ENCODE measurements around the gene MUC5B. TPM values are rescaled to one million over a fixed set of nuclear protein-coding genes. Genes with fewer than 3 reads are reported as not detected.

Gene MUC5B
- total RNA-seq, 2 donors from 2014 or later = 0.18 to 17.3 TPM

DNA sequence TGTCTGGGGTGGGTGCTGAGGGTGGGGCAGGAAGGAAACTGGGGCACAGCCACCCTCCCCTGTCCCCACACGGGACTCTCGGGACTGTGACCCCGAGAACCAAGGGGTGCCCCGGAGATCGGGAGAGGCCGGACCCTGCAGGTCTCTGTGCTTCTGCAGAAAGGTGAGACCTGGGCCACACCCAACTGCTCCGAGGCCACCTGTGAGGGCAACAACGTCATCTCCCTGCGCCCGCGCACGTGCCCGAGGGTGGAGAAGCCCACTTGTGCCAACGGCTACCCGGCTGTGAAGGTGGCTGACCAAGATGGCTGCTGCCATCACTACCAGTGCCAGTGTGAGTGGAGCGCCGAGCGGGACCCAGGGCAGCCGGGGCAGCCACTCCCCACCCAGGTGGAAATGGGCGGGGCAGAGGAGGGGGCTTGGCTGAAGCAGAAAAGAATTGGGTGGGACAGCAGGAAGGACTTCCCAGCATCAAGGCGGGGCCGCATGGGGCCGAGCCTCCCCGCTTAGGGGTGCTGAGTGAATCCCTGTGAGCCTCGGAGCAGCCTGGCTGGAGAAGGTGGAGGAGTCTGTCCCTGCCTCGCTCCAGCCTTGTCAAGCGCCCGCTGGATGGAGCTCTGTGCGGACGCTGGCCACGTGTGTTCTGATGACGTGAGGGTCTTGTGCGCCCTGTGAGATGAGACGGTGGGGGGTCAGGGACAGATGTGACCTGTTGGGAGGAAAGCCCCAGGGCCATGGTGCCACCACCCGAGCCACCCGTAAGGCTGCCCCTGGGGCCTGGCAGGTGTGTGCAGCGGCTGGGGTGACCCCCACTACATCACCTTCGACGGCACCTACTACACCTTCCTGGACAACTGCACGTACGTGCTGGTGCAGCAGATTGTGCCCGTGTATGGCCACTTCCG, 29.3 kb upstream of the MUC5B start:
- H3K4me1 ChIP-seq (replicated peaks) = no peaks in the 10 kb centered on the region
- peaks cover 12% of the 10 kb centered on the region for H3K27me3 ChIP-seq (replicated peaks; ENCODE audit: insufficient read depth)
- H3K27ac ChIP-seq = no peak overlapping the region
- no peaks in the 10 kb centered on the region for H3K9me3 ChIP-seq
- intact Hi-C loops (cut with DNase I) = no loop called here
- H3K4me3 ChIP-seq = no peak overlapping the region
- no peak for DNase-seq (ENCODE audit: low spot score)
- 88% methylated on average over 37 of the region's 43 CpGs for WGBS
- H3K36me3 ChIP-seq = no peaks in the 10 kb centered on the region
- no peak for TF ChIP-seq POLR2AphosphoS5 (IDR thresholded peaks at IDR 0.05)

DNA sequence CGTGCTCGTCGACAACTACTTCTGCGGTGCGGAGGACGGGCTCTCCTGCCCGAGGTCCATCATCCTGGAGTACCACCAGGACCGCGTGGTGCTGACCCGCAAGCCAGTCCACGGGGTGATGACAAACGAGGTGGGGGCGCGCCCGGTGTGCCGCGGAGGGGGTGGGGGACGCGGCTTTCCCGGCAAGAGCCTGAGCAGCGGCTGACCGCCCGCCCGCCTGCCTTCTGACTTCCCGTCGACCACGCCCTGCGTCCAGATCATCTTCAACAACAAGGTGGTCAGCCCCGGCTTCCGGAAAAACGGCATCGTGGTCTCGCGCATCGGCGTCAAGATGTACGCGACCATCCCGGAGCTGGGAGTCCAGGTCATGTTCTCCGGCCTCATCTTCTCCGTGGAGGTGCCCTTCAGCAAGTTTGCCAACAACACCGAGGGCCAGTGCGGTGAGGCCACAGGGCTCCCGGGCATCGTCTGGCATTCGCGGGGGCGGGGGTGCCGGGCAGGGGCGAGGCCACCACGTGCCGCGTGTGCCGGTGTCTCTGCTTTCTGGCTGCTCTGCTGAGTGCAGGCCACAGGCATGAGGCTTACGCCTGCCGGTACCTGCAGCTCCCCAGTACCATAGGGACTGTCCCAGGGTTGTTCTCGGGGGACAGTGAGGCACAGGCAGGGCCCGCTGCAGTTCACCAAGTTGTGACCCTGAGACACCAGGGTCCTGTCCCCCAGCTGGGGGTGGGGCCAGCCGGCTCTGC, 28.5 kb upstream of the MUC5B start:
- intact Hi-C loops (cut with DNase I) = no loop called here
- TF ChIP-seq, protein P1, sequence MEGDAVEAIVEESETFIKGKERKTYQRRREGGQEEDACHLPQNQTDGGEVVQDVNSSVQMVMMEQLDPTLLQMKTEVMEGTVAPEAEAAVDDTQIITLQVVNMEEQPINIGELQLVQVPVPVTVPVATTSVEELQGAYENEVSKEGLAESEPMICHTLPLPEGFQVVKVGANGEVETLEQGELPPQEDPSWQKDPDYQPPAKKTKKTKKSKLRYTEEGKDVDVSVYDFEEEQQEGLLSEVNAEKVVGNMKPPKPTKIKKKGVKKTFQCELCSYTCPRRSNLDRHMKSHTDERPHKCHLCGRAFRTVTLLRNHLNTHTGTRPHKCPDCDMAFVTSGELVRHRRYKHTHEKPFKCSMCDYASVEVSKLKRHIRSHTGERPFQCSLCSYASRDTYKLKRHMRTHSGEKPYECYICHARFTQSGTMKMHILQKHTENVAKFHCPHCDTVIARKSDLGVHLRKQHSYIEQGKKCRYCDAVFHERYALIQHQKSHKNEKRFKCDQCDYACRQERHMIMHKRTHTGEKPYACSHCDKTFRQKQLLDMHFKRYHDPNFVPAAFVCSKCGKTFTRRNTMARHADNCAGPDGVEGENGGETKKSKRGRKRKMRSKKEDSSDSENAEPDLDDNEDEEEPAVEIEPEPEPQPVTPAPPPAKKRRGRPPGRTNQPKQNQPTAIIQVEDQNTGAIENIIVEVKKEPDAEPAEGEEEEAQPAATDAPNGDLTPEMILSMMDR (IDR thresholded peaks at IDR 0.05) = no peak
- no peak for TF ChIP-seq POLR2A (IDR thresholded peaks at IDR 0.05)
- no peak for TF ChIP-seq POLR2AphosphoS5 (IDR thresholded peaks at IDR 0.05)
- Histone ChIP-seq H3K9me3 (no peaks in the 10 kb centered on the region), H3K4me3 (no peak overlapping the region), H3K27ac (no peak overlapping the region), H3K27me3 (replicated peaks; ENCODE audit: insufficient read depth) (peaks cover 12% of the 10 kb centered on the region), H3K36me3 (no peaks in the 10 kb centered on the region), H3K4me1 (replicated peaks) (peaks cover under 1% of the 10 kb centered on the region)
- 95% methylated on average over 59 of the region's 59 CpGs for WGBS
- DNase-seq (ENCODE audit: low spot score) = no peak

DNA sequence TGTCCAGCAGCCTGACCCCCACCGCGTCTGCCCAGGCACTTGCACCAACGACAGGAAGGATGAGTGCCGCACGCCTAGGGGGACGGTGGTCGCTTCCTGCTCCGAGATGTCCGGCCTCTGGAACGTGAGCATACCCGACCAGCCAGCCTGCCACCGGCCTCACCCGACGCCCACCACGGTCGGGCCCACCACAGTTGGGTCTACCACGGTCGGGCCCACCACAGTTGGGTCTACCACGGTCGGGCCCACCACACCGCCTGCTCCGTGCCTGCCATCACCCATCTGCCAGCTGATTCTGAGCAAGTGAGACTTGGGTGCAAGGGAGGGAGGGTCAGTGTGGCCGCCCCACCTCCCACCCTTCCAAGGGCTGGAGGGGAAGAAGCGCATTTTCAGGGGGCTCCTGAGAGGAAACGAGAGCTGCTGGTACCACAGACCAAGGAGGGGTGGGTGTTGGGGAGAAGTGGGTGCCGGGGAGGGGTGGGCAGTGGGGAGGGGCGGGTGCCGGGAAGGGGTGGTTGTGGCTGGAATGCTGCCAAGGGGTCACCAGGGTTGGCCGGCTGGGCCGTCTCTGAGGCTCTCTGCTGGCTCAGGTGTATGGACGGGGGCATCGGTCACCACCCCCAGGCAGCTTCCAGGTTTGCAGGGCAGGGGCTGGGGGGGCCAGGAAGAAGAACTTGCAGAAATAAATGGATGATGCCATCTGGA, 27.7 kb upstream of the MUC5B start:
- Histone ChIP-seq H3K27ac (no peak overlapping the region), H3K4me1 (replicated peaks) (peaks cover 7% of the 10 kb centered on the region), H3K4me3 (no peak overlapping the region), H3K27me3 (replicated peaks; ENCODE audit: insufficient read depth) (peaks cover 12% of the 10 kb centered on the region), H3K36me3 (no peaks in the 10 kb centered on the region), H3K9me3 (no peaks in the 10 kb centered on the region)
- intact Hi-C loops (cut with DNase I) = loop anchor here (5.0 kb wide), 1 partner anchor 387 kb away; no protein-coding TSS in a partner anchor
- 87% methylated on average over 32 of the region's 32 CpGs for WGBS
- TF ChIP-seq POLR2A (IDR thresholded peaks at IDR 0.05) (no peak), POLR2AphosphoS5 (IDR thresholded peaks at IDR 0.05) (no peak)
- TF ChIP-seq, protein P1 (IDR thresholded peaks at IDR 0.05) = no peak
- DNase-seq (ENCODE audit: low spot score) = no peak

DNA sequence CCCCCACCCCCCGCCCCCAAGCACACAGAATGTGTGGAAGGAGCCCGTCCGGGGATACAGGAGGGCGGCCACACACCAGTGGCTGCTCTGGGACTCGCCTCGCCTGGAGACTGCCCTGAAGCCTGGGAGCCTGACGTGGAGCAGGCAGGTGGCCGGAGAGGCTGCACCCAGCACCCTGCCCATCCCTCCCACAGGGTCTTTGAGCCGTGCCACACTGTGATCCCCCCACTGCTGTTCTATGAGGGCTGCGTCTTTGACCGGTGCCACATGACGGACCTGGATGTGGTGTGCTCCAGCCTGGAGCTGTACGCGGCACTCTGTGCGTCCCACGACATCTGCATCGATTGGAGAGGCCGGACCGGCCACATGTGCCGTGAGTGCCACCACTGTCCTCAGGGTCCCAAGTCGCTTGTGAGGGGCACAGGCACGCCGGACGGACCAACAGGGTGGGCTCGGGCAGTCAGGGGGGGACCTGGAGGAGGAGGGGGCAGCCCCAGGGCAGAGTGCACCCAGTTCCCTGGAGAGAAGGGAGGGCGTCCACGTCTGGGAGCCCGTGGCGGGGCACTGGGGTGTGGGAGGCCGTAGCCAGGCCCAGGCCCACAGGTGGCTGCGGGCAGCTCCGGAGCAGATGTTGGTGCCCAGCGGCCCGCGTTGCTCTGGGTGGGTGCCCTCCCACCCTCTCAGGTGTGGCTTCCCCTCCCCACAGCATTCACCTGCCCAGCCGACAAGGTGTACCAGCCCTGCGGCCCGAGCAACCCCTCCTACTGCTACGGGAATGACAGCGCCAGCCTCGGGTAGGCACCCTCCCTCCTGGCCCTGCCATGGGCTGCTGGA, 27.0 kb upstream of the MUC5B start:
- Histone ChIP-seq H3K4me1 (replicated peaks) (peaks cover 10% of the 10 kb centered on the region), H3K9me3 (no peaks in the 10 kb centered on the region), H3K36me3 (no peaks in the 10 kb centered on the region), H3K27ac (no peak overlapping the region), H3K4me3 (no peak overlapping the region), H3K27me3 (replicated peaks; ENCODE audit: insufficient read depth) (peaks cover 12% of the 10 kb centered on the region)
- intact Hi-C loops (cut with DNase I) = loop anchor here (5.0 kb wide), 1 partner anchor 386 kb away; no protein-coding TSS in a partner anchor
- no peak for DNase-seq (ENCODE audit: low spot score)
- TF ChIP-seq POLR2A (IDR thresholded peaks at IDR 0.05) = no peak
- TF ChIP-seq, protein P1 (IDR thresholded peaks at IDR 0.05) = no peak
- no peak for TF ChIP-seq POLR2AphosphoS5 (IDR thresholded peaks at IDR 0.05)
- WGBS = 85% methylated on average over 36 of the region's 41 CpGs

Data from prostate gland (tissue), 2 donors.